GM18909 (cell line): ENCODE measurements around the gene TELO2.

Experiments
- ATAC-seq: cut with Tn5 transposase; IDR thresholded peaks from one replicate; pipeline ENCODE4 v1.9.1; 2021; ENCODE audit warnings: mild to moderate bottlenecking; ENCODE audit not compliant: unreplicated experiment, poor library complexity

The TELO2 gene

DNA sequence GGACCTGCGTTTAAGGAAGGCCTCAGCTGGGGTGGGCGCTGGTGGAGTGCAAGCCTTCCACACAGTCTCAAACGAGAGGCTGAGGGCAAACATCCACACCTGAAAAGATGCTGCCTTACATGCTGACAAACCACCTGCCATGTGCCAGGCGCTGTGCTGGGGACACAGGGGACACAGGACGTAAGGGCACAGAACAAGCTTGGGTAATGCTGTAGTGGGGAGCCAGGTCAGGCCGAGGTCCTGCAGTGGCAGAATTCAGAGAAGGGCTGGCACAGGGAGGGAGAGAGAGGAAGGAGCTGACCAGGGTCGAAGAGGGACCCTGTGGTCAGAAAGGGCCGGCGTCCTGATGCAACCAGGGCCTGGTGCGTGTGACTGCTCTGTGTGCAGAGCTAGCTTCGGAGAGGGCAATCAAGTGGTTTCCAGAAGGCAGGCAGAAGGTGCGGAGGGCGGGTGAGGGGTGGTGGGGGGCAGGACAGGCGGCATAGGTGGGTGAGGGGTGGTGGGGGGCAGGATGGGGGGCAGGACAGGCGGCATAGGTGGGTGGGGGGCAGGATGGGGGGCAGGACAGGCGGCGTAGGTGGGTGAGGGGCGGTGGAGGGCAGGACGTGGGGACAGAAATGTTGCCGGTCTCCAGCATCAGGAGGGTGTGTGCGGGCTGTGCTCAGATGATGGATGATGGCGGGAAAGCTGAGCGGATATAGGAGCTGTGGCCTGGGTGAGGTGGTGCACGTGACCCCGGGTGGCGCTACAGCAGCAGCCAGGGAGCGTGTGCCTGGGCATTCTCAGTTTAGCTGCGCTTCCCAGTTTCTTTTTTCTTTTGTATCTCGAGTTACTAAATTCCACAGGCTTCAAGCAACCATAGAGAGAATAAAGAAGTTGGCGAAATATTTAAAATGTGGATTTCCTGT, 18.8 kb downstream of the TELO2 start:
- ATAC-seq, result no peak

- no peak for ATAC-seq
Observed at GRCh38 chr16:1512774-1513173, 19.6 kb downstream of the TELO2 start.

DNA sequence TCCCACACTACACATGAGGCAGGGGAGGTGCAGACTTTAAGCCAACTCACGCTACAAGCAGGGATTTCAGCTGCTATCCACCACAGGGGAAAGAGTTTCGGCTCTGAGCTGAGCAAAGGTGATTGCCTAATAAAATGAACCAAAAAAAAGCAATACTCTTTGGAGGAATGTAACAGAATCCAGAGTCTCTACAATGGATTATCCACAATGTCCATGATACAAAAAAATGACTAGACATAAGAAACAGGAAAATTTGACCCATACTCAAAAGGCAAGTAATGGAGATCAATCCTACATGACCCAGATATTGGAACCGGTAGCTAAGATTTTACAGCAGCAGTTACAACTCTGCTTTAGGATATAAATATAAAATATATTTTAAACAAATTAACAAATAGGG, 21.3 kb downstream of the TELO2 start:
- ATAC-seq, result no peak

- no peak for ATAC-seq
Observed at GRCh38 chr16:1518626-1519135, 25.5 kb downstream of the TELO2 start.

GRCh38 chr16:1519831-1520230, 26.7 kb downstream of the TELO2 start:
- no peak for ATAC-seq

- ATAC-seq, result no peak
Observed at GRCh38 chr16:1520461-1520860, 27.3 kb downstream of the TELO2 start.

- no peak for ATAC-seq
Observed at GRCh38 chr16:1523581-1524245, 30.6 kb downstream of the TELO2 start.

GRCh38 chr16:1524366-1524765, 31.2 kb downstream of the TELO2 start:
- ATAC-seq, result no peak

GRCh38 chr16:1525871-1526607, 32.9 kb downstream of the TELO2 start:
- ATAC-seq, result no peak

DNA sequence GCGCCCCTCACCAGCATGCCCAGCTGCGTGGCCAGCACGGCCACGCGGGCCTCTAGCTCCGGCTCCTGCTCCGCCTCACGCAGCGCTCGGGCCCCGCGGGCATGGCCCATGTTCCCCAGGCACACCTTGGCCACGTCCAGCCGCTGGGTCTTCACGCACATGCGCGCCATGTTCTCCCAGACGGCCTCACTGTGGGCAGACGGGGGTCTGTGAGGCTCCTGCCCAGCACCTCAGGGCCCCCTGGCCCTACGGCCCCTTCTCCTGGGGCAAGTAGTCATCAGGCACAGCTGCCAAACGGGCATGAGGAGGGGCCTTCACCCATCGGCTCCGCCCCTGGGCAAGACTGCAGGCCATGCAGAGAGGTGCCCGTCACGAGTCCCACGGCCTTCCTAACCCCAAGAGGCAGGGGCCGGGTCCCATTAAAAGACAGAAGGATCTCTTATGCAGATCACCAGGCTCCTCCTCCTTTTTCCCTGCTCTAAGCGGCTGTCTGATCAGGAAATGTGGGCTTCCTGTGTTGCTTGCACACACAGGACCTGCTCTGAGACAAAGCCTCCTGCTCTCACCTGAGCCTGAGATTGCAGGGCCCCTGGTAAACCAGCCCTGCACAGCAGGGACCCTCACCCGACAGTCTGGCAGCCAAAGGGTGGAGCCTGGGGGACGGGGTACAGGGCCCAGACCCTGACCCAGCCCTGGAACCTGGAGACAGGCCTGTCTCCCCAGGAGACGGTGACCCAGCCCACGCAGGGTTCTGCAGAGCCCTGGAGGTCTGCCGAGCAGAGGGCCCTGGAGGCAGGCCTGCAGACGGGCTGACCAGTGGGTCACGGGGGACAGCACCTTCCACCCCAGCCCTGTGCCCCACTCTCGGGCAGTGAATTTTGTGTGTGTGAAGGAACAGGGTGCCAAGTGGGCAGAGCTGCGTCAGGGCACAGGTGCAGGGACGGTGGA, 33.7 kb downstream of the TELO2 start:
- ATAC-seq, result no peak

DNA sequence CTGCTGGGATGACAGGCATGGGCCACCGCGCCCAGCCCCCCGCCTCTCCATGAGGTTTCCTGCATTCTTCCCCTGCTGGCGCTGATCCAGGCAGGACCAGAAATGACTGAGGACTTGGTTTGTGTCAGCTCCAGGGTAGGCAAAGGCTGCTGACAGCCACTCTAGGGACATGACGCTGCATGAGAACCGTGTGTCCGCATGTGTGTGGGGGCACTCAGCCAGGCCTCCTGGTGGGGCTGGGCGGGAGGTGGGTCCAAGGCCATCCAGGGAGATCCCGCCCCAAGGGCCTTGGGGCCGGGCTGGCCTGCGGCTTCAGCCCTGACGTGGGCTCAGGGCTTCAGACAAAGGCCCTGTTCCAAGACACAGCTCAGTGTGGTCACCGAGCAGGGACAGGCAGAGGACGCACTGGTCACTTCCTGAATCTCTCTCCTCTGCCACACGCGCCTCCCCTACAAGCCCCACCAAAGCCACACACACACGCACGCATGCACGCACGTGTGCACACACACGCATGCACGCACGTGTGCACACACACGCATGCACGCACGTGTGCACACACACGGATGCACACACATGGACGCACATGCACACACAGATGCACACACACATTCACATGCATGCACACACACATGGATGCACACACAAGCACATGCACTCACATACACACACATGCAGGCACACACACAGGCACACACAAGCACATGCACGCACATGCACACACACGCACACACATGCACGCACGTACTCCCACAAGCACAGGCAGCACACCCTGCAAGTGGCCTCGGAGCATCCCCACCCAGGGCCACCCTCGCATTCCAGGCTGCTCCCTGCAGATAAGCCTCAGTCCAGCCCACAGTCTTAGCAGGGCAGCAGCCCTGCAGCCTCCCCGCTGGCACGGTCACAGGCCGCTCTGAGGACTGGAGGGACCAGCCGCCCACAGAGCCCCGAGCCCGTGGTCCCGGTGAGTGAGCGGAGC, 35.0 kb downstream of the TELO2 start:
- ATAC-seq, result no peak

DNA sequence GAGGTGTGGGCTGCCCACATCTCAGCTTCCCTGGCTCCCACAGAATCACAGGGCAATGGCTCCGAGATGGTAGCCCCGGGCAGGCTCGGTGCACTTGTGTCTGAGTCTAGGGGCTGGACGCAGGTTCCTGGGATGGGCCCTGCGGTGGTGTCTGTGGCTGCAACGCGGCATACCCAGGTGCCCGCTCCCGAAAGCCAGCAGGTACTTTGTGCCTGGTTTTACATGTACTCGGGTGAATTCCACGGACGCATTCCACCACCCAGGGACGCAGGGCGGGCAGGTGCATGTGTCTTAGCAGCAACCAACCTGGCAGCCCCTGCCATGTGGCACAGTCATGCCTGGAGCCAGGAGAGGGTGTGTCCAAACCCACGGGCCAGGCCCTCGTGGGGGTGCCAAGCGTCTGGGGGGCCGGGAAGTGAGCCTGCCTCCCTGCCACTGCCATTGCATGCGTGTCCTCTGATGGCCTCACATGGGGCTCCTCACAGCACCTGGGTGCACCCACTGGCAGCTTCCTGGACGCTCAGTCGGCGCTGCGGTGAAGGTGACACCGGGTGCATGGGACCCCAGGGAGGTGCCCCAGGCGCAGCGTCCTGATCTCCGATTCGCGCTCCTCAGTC, 35.9 kb downstream of the TELO2 start:
- ATAC-seq, result no peak

DNA sequence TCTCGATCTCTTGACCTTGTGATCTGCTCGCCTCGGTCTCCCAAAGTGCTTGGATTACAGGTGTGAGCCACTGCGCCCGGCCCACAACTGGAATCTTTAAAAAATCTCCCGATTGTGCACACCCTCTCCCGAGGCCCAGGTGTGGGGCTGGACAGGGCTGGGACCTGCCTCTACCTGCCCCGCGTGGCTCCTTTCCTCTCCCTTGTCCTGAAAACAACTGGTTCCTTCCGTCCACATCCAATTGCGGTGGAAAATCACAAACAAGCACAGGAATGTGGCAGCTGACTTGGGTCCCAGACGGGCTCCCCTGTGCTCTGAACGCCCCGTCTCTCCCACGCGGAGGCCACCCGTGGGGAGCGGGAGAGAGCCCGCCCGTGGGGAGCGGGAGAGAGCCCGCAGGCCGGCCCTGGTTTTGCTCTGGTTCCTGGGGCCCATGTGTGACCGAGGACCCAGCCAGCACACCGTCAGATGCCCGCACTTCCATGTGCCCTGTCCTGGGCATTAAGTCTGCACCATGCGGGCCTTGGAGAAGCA, 37.3 kb downstream of the TELO2 start:
- ATAC-seq, result no peak

DNA sequence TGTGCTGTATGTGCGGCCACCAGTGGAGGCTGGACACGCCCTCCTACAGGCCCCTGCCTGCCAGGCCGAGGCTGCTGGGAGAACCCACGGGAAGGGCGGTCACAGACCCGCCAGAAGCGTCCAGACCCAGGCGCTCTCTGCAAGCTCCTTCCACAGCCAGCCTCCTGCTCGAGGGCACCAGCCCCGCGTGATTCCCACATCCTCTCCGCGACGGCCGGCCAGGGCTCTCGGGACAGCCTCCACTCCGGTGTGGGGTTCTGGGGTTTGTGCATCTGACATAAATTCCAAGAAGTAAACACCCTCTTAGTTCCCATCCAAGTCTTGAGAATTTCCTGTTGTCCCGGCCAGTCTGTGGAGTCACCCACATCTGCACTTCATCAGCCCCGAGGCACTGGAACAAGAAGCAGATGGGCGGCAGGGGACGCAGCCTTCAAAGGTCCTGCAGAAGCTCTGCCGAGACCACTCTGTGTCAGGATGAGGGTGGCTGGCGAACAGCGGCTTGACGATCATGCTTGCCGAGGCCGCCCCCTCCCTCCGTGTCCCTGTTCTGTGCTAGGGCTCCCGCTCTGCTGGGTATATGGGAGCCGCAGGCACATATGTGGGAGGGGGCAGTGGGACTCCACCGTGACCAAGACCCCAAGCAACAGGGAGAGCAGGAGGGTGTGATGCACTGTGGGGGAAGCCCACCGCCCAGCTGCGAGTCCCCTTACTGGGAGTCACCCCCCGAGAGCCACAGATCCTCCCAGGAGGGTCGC, 37.9 kb downstream of the TELO2 start:
- ATAC-seq, result no peak

DNA sequence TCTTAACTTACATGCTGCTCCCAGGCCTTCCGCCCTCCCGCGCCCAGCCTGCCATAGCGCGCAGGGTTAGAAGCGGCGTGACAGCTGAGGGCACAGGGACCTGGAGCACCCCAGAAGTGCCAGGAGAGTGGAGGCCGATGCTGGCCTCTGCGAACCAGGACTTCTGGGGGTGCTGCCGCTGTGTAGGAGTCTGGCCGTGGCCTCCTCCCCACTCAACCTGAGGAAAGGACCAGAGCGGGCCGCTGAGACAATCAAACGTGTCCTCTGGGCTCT, 38.4 kb downstream of the TELO2 start:
- no peak for ATAC-seq

DNA sequence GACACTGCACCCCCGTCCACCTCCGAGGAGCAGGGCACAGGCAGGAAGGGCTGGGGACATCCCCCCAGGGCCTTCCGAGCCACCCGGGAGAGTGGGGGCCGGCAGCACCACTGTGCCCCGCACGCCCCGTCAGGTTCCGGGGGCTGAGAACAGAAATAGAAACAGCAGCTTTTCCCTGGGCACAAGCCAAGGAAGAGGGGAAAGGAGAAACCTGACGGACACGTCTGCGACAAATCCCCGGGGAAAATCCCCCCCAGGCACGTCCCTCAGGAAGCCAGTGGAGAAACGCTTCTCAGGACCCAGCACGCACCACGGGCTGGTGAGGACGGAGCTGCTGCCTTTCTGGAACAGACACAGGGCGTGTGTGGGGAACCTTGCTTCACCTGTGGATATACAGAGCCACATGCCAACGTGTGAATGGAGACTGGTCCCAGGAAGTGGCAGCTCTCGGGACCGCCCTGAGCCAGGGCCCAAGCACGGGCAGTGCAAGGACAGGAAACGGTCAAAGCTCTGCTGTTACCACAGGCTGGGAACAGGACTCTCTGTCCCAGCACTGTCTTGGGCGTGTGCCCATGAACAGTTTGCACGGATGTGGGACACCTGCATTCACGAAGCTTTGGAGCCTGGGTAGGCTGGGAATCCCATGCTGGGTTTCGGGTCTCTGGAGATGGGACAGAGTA, 39.1 kb downstream of the TELO2 start:
- ATAC-seq, result no peak

- ATAC-seq, result no peak
Observed at GRCh38 chr16:1532771-1533170, 39.6 kb downstream of the TELO2 start.
